GM23338 (cell line): ENCODE results near the gene HSPG2. TPM values are rescaled to one million over a fixed set of nuclear protein-coding genes. Genes with fewer than 3 reads are reported as not detected.
"Not testable (repeated sequence)": the region's sequence is repeated elsewhere in the genome, so short reads cannot be mapped to it uniquely, and the experiment has no call there.

Source experiments
- ATAC-seq: fragments of 200-7000 bp; cut with Tn5 transposase; 3 replicates; pipeline ENCODE4 v1.9.1; 2020
- DNase-seq: peaks from one replicate; pipeline ENCODE4 v3.0.0-alpha.2; 2015; ENCODE audit warnings: low spot score
- H2AFZ ChIP-seq: fragments of 200-600 bp; sonication (generic); 2 replicates; pipeline ENCODE4 v1.8.0; 2016; ENCODE audit warnings: antibody characterized with exemption, mild to moderate bottlenecking, moderate library complexity
- H3F3A ChIP-seq: fragments of 200-600 bp; sonication (generic); replicated peaks from 2 replicates; pipeline ENCODE4 v1.8.0; 2017; ENCODE audit warnings: antibody characterized with exemption, mixed run types, low read depth
- H3K27ac ChIP-seq: fragments of 200-600 bp; sonication (generic); 2 replicates; pipeline ENCODE4 v1.6.1; 2016; ENCODE audit warnings: low read depth
- H3K27me3 ChIP-seq: fragments of 200-600 bp; sonication (generic); 2 replicates; pipeline ENCODE4 v1.8.0; 2016; ENCODE audit warnings: mild to moderate bottlenecking, mixed run types, moderate library complexity; ENCODE audit not compliant: insufficient read depth
- H3K36me3 ChIP-seq: fragments of 200-600 bp; sonication (generic); 2 replicates; pipeline ENCODE4 v1.8.0; 2016; ENCODE audit warnings: mild to moderate bottlenecking; ENCODE audit not compliant: insufficient read depth
- H3K4me1 ChIP-seq: fragments of 200-600 bp; sonication (generic); 2 replicates; pipeline ENCODE4 v1.8.0; 2016; ENCODE audit warnings: mild to moderate bottlenecking, moderate library complexity; ENCODE audit not compliant: insufficient read depth
- H3K4me2 ChIP-seq: fragments of 200-600 bp; sonication (generic); 2 replicates; pipeline ENCODE4 v1.7.1; 2017; ENCODE audit warnings: mixed run types
- H3K4me3 ChIP-seq: fragments of 200-600 bp; sonication (generic); 2 replicates; pipeline ENCODE4 v1.6.1; 2016; ENCODE audit warnings: mixed run types
- H3K79me2 ChIP-seq: fragments of 200-600 bp; sonication (generic); replicated peaks from 2 replicates; pipeline ENCODE4 v1.8.0; 2017; ENCODE audit warnings: mild to moderate bottlenecking; ENCODE audit not compliant: insufficient read depth
- H3K9me2 ChIP-seq: fragments of 200-600 bp; sonication (generic); 2 replicates; pipeline ENCODE4 v1.8.0; 2017; ENCODE audit not compliant: insufficient read depth
- H4K20me1 ChIP-seq: fragments of 200-600 bp; sonication (generic); replicated peaks from 2 replicates; pipeline ENCODE4 v1.8.0; 2017; ENCODE audit warnings: mild to moderate bottlenecking; ENCODE audit not compliant: insufficient read depth
- H3K27ac Mint-ChIP-seq: 2 replicates; pipeline ENCODE4 v1.8.0; 2020; ENCODE audit warnings: inconsistent platforms, mild to moderate bottlenecking, moderate library complexity, mixed read lengths
- H3K27me3 Mint-ChIP-seq: 3 replicates; pipeline ENCODE4 v1.8.0; 2022; ENCODE audit warnings: low read depth, mild to moderate bottlenecking, moderate library complexity, mixed read lengths, inconsistent platforms; ENCODE audit not compliant: insufficient read depth, poor library complexity
- H3K36me3 Mint-ChIP-seq: 3 replicates; pipeline ENCODE4 v1.8.0; 2021; ENCODE audit warnings: low read depth, mild to moderate bottlenecking, inconsistent platforms, moderate library complexity, mixed read lengths
- H3K4me1 Mint-ChIP-seq: 3 replicates; pipeline ENCODE4 v1.8.0; 2020; ENCODE audit warnings: mild to moderate bottlenecking, inconsistent platforms, mixed read lengths
- H3K4me3 Mint-ChIP-seq: 3 replicates; pipeline ENCODE4 v1.8.0; 2021; ENCODE audit warnings: moderate library complexity, mild to moderate bottlenecking, inconsistent platforms, mixed read lengths
- H3K9me3 Mint-ChIP-seq: 3 replicates; pipeline ENCODE4 v1.8.0; 2020; ENCODE audit warnings: moderate library complexity, mild to moderate bottlenecking, inconsistent platforms, mixed read lengths
- polyA plus RNA-seq: library from polyadenylated mRNA; unstranded; fragments of >200 nt; fragmentation: Nextera tagmentation; extraction: Ambion mirVana; gene quantifications from 2 replicates; pipeline ENCODE4 v1.2.1, GENCODE V29; 2016
- total RNA-seq: library from RNA; depleted of rRNA; stranded (reverse); fragments of >200 nt; shearing (Covaris generic); gene quantifications from 2 replicates; pipeline ENCODE4 v1.2.3, GENCODE V29; 2014
- TF ChIP-seq, protein P1 (sequence below), 2 experiments: fragments of 200-600 bp in 1 of 2; sonication (generic) in 1 of 2; conservative IDR thresholded peaks; 2 replicates each; pipeline versions ENCODE4 v1.5.1 to v1.6.1; 2016 to 2017; ENCODE audit warnings: antibody characterized with exemption in 2 of 2, low read depth in 2 of 2, mild to moderate bottlenecking in 2 of 2, moderate library complexity in 1 of 2

The HSPG2 gene
- total and polyA plus RNA-seq, 2 experiments from 2014 or later, result 14.9 to 70.8 TPM

DNA sequence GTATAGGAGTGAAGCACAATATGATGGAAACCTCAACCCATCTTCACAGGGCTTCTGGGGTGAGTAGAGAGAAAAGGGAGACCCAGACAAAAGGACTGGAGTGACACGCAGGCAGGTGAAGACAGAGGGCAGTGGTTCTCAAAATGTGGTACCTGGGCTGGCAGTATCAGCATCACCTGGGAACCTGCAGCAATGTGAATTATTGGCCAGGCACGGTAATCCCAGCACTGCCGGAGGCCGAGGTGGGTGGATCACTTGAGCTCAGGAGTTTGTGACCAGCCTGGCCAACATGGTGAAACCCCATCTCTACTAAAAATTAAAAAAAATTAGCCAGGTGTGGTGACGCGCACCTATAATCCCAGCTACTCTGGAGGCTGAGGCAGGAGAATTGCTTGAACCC is 45.0 kb upstream of the HSPG2 start:
- DNase-seq (peak; percentile 21), ATAC-seq (peak; percentile 44; the same call in 2 of the 3 replicates)
- H3K36me3 ChIP-seq, H3K27me3 Mint-ChIP-seq, H3K27me3 ChIP-seq, H3K79me2 ChIP-seq, H3K27ac ChIP-seq, H3K4me3 Mint-ChIP-seq, H3K4me2 ChIP-seq, H3F3A ChIP-seq, H2AFZ ChIP-seq, H3K9me2 ChIP-seq, H3K27ac Mint-ChIP-seq, H3K4me1 ChIP-seq, H4K20me1 ChIP-seq, H3K9me3 Mint-ChIP-seq, H3K4me1 Mint-ChIP-seq, H3K36me3 Mint-ChIP-seq, H3K4me3 ChIP-seq: not testable (repeated sequence)
- TF ChIP-seq, protein P1, sequence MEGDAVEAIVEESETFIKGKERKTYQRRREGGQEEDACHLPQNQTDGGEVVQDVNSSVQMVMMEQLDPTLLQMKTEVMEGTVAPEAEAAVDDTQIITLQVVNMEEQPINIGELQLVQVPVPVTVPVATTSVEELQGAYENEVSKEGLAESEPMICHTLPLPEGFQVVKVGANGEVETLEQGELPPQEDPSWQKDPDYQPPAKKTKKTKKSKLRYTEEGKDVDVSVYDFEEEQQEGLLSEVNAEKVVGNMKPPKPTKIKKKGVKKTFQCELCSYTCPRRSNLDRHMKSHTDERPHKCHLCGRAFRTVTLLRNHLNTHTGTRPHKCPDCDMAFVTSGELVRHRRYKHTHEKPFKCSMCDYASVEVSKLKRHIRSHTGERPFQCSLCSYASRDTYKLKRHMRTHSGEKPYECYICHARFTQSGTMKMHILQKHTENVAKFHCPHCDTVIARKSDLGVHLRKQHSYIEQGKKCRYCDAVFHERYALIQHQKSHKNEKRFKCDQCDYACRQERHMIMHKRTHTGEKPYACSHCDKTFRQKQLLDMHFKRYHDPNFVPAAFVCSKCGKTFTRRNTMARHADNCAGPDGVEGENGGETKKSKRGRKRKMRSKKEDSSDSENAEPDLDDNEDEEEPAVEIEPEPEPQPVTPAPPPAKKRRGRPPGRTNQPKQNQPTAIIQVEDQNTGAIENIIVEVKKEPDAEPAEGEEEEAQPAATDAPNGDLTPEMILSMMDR (conservative IDR thresholded peaks at IDR 0.05; ENCODE audit: low read depth in 2 of 2), result peak; percentile 15 to 43; a peak in 3 of 4 replicates

DNA sequence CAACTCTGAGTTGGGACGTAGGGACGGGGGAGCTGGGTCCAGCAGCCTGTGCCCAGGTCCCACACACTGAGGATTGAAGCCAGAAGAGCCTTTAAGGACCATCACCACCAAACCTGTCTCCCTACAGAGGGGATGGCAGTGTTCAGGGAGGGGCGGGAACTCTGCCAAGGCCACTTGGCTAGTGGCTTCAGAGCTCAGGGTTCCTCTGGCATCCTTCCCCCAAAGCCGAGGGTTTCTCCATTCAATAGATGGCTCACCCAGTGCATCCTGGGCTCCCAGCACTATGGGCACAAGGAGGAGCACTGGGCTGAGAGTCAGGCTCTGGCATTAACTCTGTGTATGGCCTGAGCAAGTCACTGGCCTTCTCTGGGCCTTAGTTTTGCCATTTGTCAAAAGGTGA is 44.1 kb upstream of the HSPG2 start:
- not testable (repeated sequence) for H3K4me3 ChIP-seq

DNA sequence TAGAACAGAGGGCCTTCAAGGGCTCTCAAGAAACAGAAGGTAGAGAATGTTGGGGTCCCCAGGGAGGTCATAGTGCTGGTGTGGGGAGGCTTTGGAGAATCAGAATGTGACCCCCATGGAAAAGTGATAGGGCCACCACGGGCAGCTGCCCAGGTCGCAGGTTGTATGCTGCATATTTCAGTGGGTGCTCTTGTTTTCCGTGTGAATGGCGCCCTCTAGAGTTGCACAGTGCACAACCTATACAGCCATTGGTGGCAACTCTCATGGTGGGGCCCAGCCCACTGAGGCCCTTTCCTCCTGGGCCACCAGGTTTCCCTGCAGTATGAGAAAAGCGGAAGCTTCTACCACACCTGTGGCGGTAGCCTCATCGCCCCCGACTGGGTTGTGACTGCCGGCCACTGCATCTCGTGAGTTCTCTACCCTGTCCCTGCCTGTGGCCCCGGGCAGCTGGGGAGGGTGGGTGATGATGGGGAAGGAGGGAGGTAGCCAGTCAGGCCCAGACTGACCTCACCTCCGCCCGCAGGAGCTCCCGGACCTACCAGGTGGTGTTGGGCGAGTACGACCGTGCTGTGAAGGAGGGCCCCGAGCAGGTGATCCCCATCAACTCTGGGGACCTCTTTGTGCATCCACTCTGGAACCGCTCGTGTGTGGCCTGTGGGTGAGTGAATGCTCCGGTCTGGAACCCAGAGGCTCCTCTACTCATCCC is 43.6 kb upstream of the HSPG2 start:
- H3K4me3 ChIP-seq, H3K27ac Mint-ChIP-seq, H3K27me3 Mint-ChIP-seq, H3K4me1 Mint-ChIP-seq, H3K4me1 ChIP-seq, H4K20me1 ChIP-seq, H3F3A ChIP-seq, H3K4me2 ChIP-seq, H3K36me3 ChIP-seq, H3K4me3 Mint-ChIP-seq, H3K27ac ChIP-seq, DNase-seq, H2AFZ ChIP-seq, H3K36me3 Mint-ChIP-seq, H3K27me3 ChIP-seq, H3K79me2 ChIP-seq, H3K9me3 Mint-ChIP-seq, H3K9me2 ChIP-seq: not testable (repeated sequence)
- ATAC-seq, result peak; percentile 89

More for the DNA sequence above, 44.1 kb upstream of the HSPG2 start:
- not testable (repeated sequence) for H3K36me3 ChIP-seq, H3K36me3 Mint-ChIP-seq, H3K27ac ChIP-seq, H3K9me2 ChIP-seq, H3K4me3 Mint-ChIP-seq, H3K79me2 ChIP-seq, DNase-seq, H2AFZ ChIP-seq, H4K20me1 ChIP-seq, H3K9me3 Mint-ChIP-seq, H3K4me1 Mint-ChIP-seq, H3K27me3 ChIP-seq, H3K27ac Mint-ChIP-seq, H3F3A ChIP-seq, H3K4me1 ChIP-seq, H3K27me3 Mint-ChIP-seq, ATAC-seq, H3K4me2 ChIP-seq

DNA sequence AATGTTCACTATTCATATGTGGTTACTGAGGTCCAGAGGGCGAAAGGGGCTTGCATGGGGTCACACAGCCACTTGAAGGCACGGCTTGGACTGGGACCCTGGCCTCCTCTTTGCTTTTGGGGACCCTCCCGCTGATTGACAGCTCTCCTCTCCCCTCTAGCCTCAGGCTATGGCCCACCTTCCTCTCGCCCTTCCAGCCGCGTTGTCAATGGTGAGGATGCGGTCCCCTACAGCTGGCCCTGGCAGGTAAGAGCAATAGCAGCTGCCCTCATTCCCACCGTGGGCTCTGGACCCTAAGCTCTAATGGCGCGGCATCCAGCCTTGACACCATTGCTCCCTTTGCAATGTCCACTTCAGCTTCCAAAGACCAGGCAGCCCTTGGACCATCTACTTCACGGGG is 41.1 kb upstream of the HSPG2 start:
- not testable (repeated sequence) for H2AFZ ChIP-seq, H3K27ac ChIP-seq, H3K4me3 Mint-ChIP-seq, ATAC-seq, DNase-seq, H3K4me2 ChIP-seq, H3K79me2 ChIP-seq, H3K4me3 ChIP-seq, H3K4me1 Mint-ChIP-seq, H4K20me1 ChIP-seq, H3K36me3 Mint-ChIP-seq, H3K36me3 ChIP-seq, H3K9me2 ChIP-seq, H3K27ac Mint-ChIP-seq, H3K4me1 ChIP-seq, H3K27me3 ChIP-seq, H3F3A ChIP-seq, H3K27me3 Mint-ChIP-seq, H3K9me3 Mint-ChIP-seq

DNA sequence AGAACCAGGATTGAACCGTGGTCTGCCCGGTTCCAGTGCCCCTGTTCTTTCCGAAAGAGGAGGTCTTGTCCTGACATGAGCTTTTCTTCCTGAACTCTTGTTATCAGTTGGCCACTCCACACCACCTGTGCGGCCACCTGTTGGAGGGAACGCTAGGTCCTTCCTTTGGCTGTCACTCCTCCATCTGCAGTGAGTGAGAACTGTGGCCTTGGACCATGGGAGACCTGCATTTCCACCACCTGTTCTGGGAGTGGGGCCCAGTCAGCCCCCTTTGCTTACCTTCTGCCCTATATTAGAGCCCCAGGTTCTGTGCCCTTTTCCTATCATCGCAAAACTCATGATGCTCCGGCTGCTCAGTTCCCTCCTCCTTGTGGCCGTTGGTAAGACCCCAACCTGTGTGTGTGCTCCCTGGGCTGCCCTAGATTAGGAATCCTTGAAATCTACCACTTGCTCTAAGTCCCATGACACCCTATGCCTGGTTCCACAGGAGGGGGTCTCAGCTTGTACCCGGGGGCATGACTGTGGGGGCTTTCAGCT is 39.7 kb upstream of the HSPG2 start, which contains the start of gene CELA3B:
TSS of gene CELA3B (plus strand) at position 320 of the 537 bp plus-strand sequence. CDS start at position 338, 18 bp downstream.
- not testable (repeated sequence) for H3K27ac ChIP-seq, H2AFZ ChIP-seq, H3K4me2 ChIP-seq, H3K4me3 Mint-ChIP-seq, H3K79me2 ChIP-seq, H3K27me3 ChIP-seq, H3K36me3 Mint-ChIP-seq, ATAC-seq, H3F3A ChIP-seq, DNase-seq, H3K36me3 ChIP-seq, H3K27ac Mint-ChIP-seq, H3K9me3 Mint-ChIP-seq, H3K4me1 ChIP-seq, H3K27me3 Mint-ChIP-seq, H3K4me3 ChIP-seq, H4K20me1 ChIP-seq, H3K4me1 Mint-ChIP-seq, H3K9me2 ChIP-seq

DNA sequence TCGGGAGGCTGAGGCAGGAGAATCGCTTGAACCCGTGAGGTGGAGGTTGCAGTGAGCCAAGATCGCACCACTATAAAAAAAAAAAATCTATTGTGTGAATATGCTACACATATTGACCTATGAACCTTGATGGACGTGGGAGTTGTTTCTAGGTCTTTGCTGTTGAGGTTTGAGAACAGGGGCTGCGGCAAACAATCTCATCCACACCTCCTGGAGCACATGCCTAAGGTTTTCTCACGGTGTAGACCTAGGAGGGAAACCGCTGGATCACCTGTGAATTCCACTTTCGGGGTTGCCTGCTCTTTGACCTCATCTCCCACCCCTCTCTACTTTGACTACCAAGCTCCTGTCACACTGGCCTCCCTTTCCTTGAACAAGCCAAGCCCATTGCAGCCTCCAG is 38.2 kb upstream of the HSPG2 start:
- ATAC-seq, H3K27ac Mint-ChIP-seq, H3K9me2 ChIP-seq, H3K36me3 Mint-ChIP-seq, H2AFZ ChIP-seq, H3F3A ChIP-seq, H3K36me3 ChIP-seq, H3K4me1 ChIP-seq, H3K27ac ChIP-seq, H3K4me3 ChIP-seq, DNase-seq, H3K4me3 Mint-ChIP-seq, H3K9me3 Mint-ChIP-seq, H3K79me2 ChIP-seq, H4K20me1 ChIP-seq, H3K27me3 ChIP-seq, H3K4me1 Mint-ChIP-seq, H3K4me2 ChIP-seq, H3K27me3 Mint-ChIP-seq: not testable (repeated sequence)
